Measurements from ENCODE around the gene OPRL1.

Gene OPRL1

GRCh38 chr20:64143018-64143801 is 63.3 kb downstream of the OPRL1 start:
- no peaks in the 10 kb centered on the region for H3F3A ChIP-seq (ENCODE audit: insufficient read depth, low read length)
- H3K4me3 ChIP-seq (ENCODE audit: low read depth, low read length, poor library complexity, severe bottlenecking) = no peak overlapping the region
- H3K9me2 ChIP-seq (ENCODE audit: low read depth, low read length) = no peaks in the 10 kb centered on the region
- H3K27ac ChIP-seq (ENCODE audit: low read depth, low read length, poor library complexity, severe bottlenecking) = no peak overlapping the region
- H4K20me1 ChIP-seq (ENCODE audit: insufficient read depth, low read length) = no peaks in the 10 kb centered on the region
- H3K9ac ChIP-seq (ENCODE audit: low read length) = no peak overlapping the region
- TF ChIP-seq, protein P1, sequence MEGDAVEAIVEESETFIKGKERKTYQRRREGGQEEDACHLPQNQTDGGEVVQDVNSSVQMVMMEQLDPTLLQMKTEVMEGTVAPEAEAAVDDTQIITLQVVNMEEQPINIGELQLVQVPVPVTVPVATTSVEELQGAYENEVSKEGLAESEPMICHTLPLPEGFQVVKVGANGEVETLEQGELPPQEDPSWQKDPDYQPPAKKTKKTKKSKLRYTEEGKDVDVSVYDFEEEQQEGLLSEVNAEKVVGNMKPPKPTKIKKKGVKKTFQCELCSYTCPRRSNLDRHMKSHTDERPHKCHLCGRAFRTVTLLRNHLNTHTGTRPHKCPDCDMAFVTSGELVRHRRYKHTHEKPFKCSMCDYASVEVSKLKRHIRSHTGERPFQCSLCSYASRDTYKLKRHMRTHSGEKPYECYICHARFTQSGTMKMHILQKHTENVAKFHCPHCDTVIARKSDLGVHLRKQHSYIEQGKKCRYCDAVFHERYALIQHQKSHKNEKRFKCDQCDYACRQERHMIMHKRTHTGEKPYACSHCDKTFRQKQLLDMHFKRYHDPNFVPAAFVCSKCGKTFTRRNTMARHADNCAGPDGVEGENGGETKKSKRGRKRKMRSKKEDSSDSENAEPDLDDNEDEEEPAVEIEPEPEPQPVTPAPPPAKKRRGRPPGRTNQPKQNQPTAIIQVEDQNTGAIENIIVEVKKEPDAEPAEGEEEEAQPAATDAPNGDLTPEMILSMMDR (IDR thresholded peaks at IDR 0.05; ENCODE audit: low read length) = no peak
- TF ChIP-seq EZH2 (IDR thresholded peaks at IDR 0.05; ENCODE audit: borderline replicate concordance, low read length) = no peak
- H3K9me3 ChIP-seq (ENCODE audit: low read length) = peaks cover 19% of the 10 kb centered on the region
- H3K36me3 ChIP-seq (ENCODE audit: insufficient read depth, low read length) = no peaks in the 10 kb centered on the region; the same call in 1 of the 2 replicates
- H3K4me2 ChIP-seq (ENCODE audit: low read length) = no peak overlapping the region
- H3K4me1 ChIP-seq (ENCODE audit: insufficient read depth, low read length, severe bottlenecking) = no peaks in the 10 kb centered on the region
- no peaks in the 10 kb centered on the region for H3K79me2 ChIP-seq (ENCODE audit: insufficient read depth, low read length)
- H2AFZ ChIP-seq (ENCODE audit: low read length) = no peak overlapping the region
- H3K27me3 ChIP-seq (ENCODE audit: insufficient read depth, low read length) = no peaks in the 10 kb centered on the region; the same call in 1 of the 2 replicates

- Histone ChIP-seq H3K9ac (ENCODE audit: low read length) (no peak overlapping the region), H3K79me2 (ENCODE audit: insufficient read depth, low read length) (no peaks in the 10 kb centered on the region), H3K27me3 (ENCODE audit: insufficient read depth, low read length) (no peaks in the 10 kb centered on the region; the same call in 1 of the 2 replicates), H3K9me2 (ENCODE audit: low read depth, low read length) (no peaks in the 10 kb centered on the region), H3K9me3 (ENCODE audit: low read length) (peaks cover 19% of the 10 kb centered on the region), H4K20me1 (ENCODE audit: insufficient read depth, low read length) (no peaks in the 10 kb centered on the region), H3K4me2 (ENCODE audit: low read length) (no peak overlapping the region), H3F3A (ENCODE audit: insufficient read depth, low read length) (no peaks in the 10 kb centered on the region), H3K27ac (ENCODE audit: low read depth, low read length, poor library complexity, severe bottlenecking) (no peak overlapping the region), H3K36me3 (ENCODE audit: insufficient read depth, low read length) (no peaks in the 10 kb centered on the region; the same call in 1 of the 2 replicates), H3K4me3 (ENCODE audit: low read depth, low read length, poor library complexity, severe bottlenecking) (no peak overlapping the region), H3K4me1 (ENCODE audit: insufficient read depth, low read length, severe bottlenecking) (no peaks in the 10 kb centered on the region), H2AFZ (ENCODE audit: low read length) (no peak overlapping the region)
- TF ChIP-seq, protein P1 (IDR thresholded peaks at IDR 0.05; ENCODE audit: low read length) = no peak
- no peak for TF ChIP-seq EZH2 (IDR thresholded peaks at IDR 0.05; ENCODE audit: borderline replicate concordance, low read length)
Measured at GRCh38 chr20:64144144-64144912, 64.4 kb downstream of the OPRL1 start.

- H4K20me1 ChIP-seq (ENCODE audit: insufficient read depth, low read length) = no peaks in the 10 kb centered on the region
- no peaks in the 10 kb centered on the region for H3K4me1 ChIP-seq (ENCODE audit: insufficient read depth, low read length, severe bottlenecking)
- no peak overlapping the region for H2AFZ ChIP-seq (ENCODE audit: low read length)
- TF ChIP-seq EZH2 (IDR thresholded peaks at IDR 0.05; ENCODE audit: borderline replicate concordance, low read length) = no peak
- TF ChIP-seq, protein P1 (IDR thresholded peaks at IDR 0.05; ENCODE audit: low read length) = peak; percentile 29; the same call in 1 of the 2 replicates
- H3K36me3 ChIP-seq (ENCODE audit: insufficient read depth, low read length) = no peaks in the 10 kb centered on the region; the same call in 1 of the 2 replicates
- no peaks in the 10 kb centered on the region for H3K79me2 ChIP-seq (ENCODE audit: insufficient read depth, low read length)
- no peaks in the 10 kb centered on the region; the same call in 1 of the 2 replicates for H3K27me3 ChIP-seq (ENCODE audit: insufficient read depth, low read length)
- no peak overlapping the region for H3K27ac ChIP-seq (ENCODE audit: low read depth, low read length, poor library complexity, severe bottlenecking)
- peaks cover 19% of the 10 kb centered on the region for H3K9me3 ChIP-seq (ENCODE audit: low read length)
- H3F3A ChIP-seq (ENCODE audit: insufficient read depth, low read length) = no peaks in the 10 kb centered on the region
- no peak overlapping the region for H3K4me3 ChIP-seq (ENCODE audit: low read depth, low read length, poor library complexity, severe bottlenecking)
- no peaks in the 10 kb centered on the region for H3K9me2 ChIP-seq (ENCODE audit: low read depth, low read length)
- no peak overlapping the region for H3K4me2 ChIP-seq (ENCODE audit: low read length)
- H3K9ac ChIP-seq (ENCODE audit: low read length) = no peak overlapping the region
Measured at GRCh38 chr20:64145458-64146300, 65.8 kb downstream of the OPRL1 start.
